GM18873 (cell line): Measurements from ENCODE around the gene KIAA1671.

Experiments
- ATAC-seq: cut with Tn5 transposase; IDR thresholded peaks from one replicate; pipeline ENCODE4 v1.9.1; 2021; ENCODE audit warnings: mild to moderate bottlenecking, moderate library complexity, moderate number of reproducible peaks; ENCODE audit not compliant: unreplicated experiment, low FRiP score

Gene KIAA1671

DNA sequence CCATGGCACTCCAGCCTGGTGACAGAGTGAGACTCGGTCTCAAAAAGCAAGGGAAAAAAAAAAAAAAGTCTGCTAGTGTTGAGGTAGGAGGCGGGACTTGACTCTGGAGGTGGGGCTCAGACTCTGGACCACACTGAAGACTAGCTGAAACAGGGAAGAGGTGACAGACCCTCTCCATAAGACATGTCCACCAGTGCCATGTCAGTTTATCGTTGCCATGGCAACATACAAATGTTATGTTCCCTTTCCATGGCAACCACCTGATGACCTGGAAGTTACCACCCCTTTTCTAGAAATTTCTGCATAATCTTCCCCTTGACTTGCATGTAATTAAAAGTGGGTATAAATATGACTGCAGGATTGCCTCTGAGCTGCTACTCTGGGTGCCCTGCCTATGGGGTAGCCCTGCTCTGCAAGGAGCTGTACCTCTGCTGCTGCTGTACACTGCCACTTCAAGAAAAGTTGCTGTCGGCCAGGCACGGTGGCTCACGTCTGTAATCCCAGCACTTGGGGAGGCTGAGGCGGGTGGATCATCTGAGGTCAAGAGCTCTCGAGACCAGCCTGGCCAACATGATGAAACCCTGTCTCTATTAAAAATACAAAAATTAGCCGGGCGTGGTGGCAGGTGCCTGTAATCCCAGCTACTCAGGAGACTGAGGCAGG, 55.1 kb downstream of the KIAA1671 start:
- no peak for ATAC-seq

- no peak for ATAC-seq
Measured at GRCh38 chr22:25008666-25009065, 56.1 kb downstream of the KIAA1671 start.

DNA sequence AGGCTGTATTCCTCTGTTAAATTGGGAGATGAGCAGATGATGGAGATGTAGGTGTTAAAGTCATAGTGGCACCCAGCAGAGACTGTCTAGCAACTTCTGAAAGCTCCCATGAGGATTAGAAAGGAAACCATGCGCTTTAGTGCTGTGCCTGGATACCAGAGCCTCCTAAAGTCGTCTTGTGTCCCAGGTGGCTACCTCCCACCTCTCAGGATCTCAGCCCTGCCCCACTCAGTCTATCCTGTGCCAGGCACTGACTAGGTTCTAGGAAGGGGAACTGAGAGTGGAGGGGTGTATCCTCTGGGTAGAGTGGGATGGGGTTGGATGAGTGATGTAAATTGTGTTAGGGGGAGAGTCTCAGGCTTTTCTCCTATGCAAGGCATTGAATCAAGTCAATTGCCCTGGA, 60.2 kb downstream of the KIAA1671 start:
- ATAC-seq, result no peak

DNA sequence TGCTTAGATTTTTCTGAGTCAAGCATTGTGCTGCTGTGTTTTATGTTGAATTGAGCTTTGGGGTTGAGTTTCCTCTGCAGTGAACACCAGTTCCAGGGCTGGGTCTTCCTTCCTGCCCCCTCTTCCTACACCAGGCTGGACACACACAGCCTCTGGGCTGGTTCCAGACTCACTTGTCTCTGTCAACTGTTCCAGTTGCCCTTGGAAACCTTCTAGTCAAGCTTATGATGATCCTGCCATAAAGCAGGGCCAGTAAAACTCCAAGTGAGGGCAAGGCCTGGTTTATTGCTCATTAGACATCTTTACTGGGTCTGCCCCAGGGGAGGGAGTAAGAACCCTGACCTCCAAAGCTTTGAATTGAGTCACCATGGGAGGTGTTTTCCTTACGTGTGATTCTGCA, 61.1 kb downstream of the KIAA1671 start:
- ATAC-seq, result no peak

DNA sequence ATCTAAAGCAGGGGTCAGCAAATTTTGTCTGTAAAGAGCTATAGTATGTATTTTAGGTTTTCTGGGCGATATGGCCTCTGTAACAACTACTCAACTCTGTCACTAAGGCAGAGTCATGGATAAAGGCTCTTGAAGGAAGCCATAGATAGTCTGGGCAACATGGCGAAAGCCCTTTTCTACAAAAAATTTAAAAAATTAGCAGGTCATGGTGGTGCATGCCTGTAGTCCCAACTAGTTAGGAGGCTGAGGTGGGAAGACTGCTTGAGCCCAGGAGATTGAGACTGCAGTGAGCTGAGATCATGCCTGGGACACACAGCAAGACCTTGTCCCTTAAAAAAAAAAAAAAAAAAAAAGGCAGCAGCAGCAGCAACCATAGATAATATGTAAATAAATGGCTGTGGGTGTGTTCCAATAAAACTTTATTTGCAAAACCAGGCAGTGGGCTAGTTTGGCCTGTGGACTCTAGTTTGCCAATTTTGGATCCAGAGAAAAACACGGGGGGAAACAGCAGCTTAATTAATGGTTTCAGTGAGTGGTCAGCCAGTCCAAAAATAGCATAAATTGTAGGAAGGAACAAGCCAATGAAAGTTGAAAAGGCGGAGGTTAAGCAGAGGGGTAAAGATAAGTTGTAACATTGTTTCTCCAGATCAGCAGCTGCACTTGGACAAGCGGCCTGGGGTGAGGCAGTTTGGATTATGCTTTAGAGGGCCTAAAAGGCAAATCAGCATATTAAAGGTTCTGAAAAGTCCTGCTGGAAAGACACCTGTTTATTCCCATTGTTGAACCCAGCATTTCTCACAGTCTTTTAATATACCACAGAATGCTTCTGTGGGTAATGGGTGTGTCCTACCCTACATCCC, 62.6 kb downstream of the KIAA1671 start:
- no peak for ATAC-seq

- ATAC-seq, result no peak
Measured at GRCh38 chr22:25016311-25016710, 63.8 kb downstream of the KIAA1671 start.

GRCh38 chr22:25018009-25018408, 65.5 kb downstream of the KIAA1671 start:
- ATAC-seq, result no peak

DNA sequence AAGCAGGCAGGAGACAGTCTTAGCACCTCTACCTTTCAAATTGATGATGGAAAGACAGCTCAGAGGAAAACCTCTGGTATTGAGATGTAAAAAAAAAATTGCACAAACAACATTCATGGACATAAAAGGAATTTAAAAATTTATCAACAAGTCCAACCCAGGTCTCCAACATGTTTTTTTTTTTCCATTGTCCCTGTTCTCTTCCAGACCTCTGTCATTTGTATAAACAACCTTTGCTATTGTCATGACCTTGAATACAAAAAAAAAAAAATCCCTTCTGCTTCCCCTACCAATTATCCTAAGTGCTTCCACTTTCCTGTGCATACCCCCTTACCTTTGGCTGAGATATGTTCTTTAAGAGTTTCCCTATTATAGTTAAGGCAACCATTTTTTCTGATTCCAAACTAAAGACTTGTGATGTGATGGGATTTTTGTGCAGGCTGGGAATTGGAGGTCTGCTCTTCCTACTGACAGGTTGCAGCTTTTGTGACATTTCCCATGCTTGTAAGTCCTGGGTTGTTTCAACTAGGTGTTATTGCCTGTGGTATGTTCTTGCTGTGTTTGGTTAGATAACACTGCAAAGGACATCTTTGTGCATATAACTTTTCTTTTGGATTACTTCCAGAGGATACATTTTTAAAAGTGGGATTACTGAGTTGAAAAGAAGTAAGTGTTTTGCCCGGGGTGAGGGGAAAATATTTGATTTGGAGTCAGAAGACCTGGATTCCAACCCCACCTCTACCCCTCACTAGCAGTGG, 67.1 kb downstream of the KIAA1671 start:
- ATAC-seq, result no peak

GRCh38 chr22:25021409-25021808, 68.9 kb downstream of the KIAA1671 start:
- ATAC-seq, result no peak

DNA sequence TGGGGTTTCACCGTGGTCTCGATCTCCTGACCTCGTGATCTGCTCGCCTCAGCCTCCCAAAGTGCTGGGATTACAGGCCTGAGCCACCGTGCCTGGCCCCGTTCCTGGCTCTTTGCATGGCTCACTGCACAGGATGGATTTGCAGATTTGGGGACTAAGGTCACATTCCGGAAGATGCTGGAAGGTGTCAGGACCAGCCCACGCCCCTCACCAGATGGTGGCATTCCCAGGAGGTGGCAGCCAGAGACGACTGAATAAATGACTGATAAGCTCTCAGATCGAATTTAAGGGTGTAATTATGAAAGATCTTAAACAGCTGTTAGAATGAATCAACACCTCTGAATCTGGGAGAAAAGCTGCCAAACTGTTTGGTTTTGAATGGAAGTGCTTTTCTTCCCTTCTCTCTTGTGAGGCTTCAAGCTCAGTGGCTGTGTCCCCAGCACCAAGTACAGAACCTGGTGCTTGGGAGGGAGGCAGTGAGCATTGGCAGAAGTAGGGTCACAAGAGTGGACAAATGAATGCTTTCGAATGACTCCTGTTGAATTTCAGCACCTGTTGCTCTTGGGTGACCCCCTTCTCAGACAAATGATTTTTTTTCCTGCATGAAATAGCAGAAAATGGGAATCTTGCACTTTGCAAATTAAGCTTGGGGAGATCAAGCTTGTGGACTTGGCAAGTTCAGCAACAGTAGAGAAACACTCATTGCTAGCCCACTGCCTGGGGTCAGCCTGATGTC, 69.6 kb downstream of the KIAA1671 start:
- ATAC-seq, result no peak

- ATAC-seq, result no peak
Measured at GRCh38 chr22:25023879-25024278, 71.4 kb downstream of the KIAA1671 start.

- no peak for ATAC-seq
Measured at GRCh38 chr22:25024895-25025294, 72.4 kb downstream of the KIAA1671 start.

- no peak for ATAC-seq
Measured at GRCh38 chr22:25025491-25026400, 73.2 kb downstream of the KIAA1671 start.

DNA sequence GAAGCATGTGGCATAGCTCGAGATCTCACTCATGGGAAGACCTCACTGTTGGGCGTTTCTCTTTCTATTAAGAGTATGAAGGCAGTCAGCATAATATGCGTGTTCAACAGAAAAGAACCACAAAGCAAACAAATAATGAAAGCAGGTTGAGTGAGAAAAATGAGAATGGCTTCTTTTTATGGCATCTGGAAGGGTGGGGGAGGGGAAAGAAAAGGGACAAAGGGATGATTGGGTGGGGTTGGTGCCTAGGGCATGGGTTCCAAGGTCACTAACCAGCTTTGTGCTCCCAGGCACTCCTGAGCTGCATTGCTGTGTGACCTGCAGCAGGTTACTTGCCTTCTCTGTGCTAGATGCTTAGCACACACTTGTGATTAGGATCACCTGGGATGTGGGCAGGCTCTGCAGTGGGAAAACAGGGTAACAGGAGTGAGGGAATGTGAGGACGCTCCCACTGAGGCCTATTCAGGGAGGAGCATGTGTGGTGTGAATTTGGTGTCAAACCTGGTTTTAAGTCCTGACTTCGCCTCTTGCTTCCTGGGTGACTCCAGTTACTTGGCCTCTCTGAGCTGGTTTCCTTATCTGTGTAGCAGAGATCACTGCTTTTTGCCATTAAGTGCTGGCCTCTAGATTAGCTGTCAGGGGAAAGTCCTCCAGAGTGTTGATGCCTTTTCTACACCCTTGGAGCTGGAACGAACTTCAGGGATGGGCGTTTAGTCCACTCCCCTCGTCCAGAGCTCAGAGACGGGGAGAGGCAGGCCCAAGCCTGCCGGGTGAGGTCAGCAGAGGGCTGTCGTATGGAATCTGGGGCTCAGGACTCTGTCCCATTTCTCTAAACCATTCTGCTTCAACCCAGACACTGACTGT, 74.8 kb downstream of the KIAA1671 start:
- ATAC-seq, result no peak

DNA sequence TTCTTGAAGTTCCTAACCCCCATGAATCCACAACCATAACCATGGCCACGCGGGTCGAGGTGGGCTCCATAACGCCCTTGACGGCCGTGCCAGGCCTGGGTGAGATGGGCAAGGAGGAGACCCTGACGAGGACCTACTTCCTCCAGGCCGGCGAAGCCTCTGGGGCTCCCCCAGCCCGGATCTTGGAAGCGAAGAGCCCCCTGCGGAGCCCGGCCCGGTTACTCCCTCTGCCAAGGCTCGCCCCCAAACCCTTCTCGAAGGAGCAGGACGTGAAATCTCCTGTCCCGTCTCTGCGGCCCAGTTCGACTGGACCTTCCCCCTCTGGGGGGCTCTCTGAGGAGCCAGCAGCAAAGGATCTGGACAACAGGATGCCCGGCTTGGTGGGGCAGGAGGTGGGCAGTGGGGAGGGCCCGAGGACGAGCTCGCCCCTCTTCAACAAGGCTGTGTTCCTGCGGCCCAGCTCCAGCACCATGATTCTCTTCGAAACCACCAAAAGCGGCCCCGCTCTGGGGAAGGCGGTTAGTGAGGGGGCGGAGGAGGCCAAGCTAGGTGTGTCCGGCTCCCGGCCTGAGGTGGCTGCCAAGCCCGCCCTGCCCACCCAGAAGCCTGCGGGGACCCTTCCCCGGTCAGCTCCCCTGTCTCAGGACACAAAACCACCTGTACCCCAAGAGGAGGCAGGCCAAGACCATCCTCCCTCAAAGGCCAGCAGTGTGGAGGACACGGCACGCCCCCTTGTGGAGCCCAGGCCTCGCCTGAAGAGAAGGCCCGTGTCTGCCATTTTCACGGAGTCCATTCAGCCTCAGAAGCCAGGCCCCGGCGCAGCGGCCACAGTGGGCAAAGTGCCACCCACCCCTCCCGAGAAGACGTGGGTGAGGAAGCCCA, 75.7 kb downstream of the KIAA1671 start:
- ATAC-seq, result no peak

GRCh38 chr22:25028841-25029141, 76.3 kb downstream of the KIAA1671 start:
- ATAC-seq, result no peak

DNA sequence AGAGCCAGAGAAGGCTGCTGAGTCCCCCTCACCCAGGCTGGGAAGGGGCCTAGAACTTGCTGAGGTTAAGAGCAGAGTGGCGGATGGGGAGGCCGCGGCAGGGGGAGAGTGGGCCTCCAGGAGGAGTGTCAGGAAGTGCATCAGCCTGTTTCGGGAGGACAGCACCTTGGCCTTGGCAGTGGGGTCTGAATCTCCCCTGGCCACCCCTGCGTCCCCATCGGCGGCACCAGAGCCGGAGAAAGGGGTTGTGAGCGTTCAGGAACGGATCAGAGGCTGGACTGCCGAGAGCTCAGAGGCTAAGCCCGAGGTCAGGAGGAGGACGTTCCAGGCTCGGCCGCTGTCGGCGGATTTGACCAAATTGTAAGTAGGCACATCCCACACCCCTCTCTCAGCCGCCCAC, 76.7 kb downstream of the KIAA1671 start:
- ATAC-seq, result no peak

- no peak for ATAC-seq
Measured at GRCh38 chr22:25030636-25031035, 78.1 kb downstream of the KIAA1671 start.
